GM20000 (cell line): ENCODE results near the gene KRT4.

Source experiments
- DNase-seq: peaks from one replicate; pipeline ENCODE4 v3.0.0; 2012; ENCODE audit warnings: low spot score
- CTCF ChIP-seq: IDR thresholded peaks from 2 replicates; pipeline ENCODE4 v1.5.1; 2012; ENCODE audit warnings: mild to moderate bottlenecking, control low read depth; ENCODE audit errors: extremely low read depth, missing control alignments

KRT4 gene

GRCh38 chr12:52815676-52816588, 2.0 kb upstream of the KRT4 start:
- DNase-seq, result no peak
- TF ChIP-seq CTCF, result no peak

GRCh38 chr12:52815161-52815560, 1.2 kb upstream of the KRT4 start:
- no peak for TF ChIP-seq CTCF
- DNase-seq, result no peak

DNA sequence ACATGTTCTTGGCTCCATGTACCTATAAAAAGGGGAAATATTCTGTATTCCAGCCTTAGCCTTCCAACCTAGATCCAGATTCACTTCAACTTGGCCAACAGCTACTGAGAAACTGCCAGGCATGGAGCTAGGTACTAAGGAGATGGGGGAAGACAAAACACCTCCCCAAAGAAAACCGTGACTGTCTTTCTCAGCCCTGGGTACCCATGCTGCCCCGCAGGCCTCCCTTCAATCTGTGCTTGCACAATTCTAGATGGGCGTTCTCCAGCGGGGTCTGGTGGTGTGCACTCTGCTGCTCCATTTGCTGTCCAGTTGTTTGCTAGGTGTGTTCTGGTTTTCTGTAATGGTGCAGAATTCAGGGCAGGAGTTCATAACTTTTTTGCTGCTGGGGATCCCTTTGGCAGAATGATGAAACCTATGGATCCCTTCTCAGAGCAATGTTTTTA, 817 bp upstream of the KRT4 start:
- TF ChIP-seq CTCF, result no peak
- no peak for DNase-seq

GRCh38 chr12:52813203-52813819, 605 bp downstream of the KRT4 start:
- DNase-seq, result no peak
- no peak for TF ChIP-seq CTCF

DNA sequence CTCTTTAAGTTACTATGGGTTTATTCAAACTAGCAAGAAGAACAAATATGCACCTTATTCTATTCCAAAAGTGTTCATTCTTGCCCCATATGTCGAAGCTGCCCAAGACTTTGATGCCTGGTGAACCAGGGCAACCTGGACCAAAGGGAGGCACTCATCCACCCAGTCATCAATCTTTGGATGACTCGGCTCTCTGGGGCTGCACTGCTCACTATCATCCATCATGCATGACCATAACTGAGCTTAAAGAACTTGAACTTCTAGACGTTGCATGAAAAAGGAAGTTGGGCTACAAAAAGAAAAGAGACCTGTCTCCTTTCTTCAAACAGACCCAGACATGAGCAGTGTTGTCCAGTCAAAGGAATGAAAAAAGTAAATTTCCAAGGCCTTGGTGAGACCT, 1.2 kb downstream of the KRT4 start:
- DNase-seq, result no peak
- TF ChIP-seq CTCF, result no peak

DNA sequence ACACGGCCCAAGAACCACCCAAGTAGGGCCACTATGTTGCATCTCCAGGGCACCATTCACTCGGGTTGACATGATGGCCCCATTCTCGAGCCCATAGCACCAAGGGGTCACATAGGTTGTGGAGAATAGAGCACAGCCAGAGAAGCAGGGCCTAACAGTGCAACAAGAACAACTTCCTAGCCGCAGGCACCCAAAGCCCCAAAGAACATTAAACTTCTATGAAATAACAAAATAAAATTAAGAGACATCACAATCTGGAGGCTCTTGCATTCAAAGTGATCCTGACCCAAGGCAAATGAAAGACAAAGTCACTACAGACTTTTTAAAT, 1.9 kb downstream of the KRT4 start:
- DNase-seq, result no peak
- TF ChIP-seq CTCF, result no peak

GRCh38 chr12:52811191-52812072, 2.5 kb downstream of the KRT4 start:
- no peak for TF ChIP-seq CTCF

More at GRCh38 chr12:52811191-52812072, 2.5 kb downstream of the KRT4 start:
- no peak for DNase-seq
